Neural cell (in vitro differentiated cells): ENCODE results near the gene RANBP3.

Experiments
- EP300 ChIP-seq: fragments of 450-650 bp; conservative IDR thresholded peaks from 2 replicates; pipeline ENCODE4 v1.6.1; 2014; ENCODE audit warnings: antibody characterized with exemption, mild to moderate bottlenecking, moderate library complexity; ENCODE audit not compliant: poor library complexity, severe bottlenecking
- EZH2 ChIP-seq: fragments of 200-600, 300-800 bp; shearing (Covaris generic), sonication (generic); IDR thresholded peaks from 2 replicates; pipeline ENCODE4 v1.6.1; 2014; ENCODE audit warnings: antibody characterized with exemption, low read length, borderline replicate concordance, mild to moderate bottlenecking; ENCODE audit not compliant: insufficient read depth, poor library complexity, severe bottlenecking
- MXI1 ChIP-seq: fragments of 450-650 bp; conservative IDR thresholded peaks from 2 replicates; pipeline ENCODE4 v1.6.1; 2014; ENCODE audit warnings: antibody characterized with exemption, mild to moderate bottlenecking; ENCODE audit not compliant: poor library complexity, severe bottlenecking
- POLR2AphosphoS5 ChIP-seq: IDR thresholded peaks from 2 replicates; pipeline ENCODE4 v1.6.1; 2012
- SMC3 ChIP-seq: fragments of 450-650 bp; conservative IDR thresholded peaks from 2 replicates; pipeline ENCODE4 v1.6.1; 2014; ENCODE audit warnings: antibody characterized with exemption, mild to moderate bottlenecking, moderate library complexity; ENCODE audit not compliant: poor library complexity
- TAF1 ChIP-seq: IDR thresholded peaks from 2 replicates; pipeline ENCODE4 v1.6.1; 2012; ENCODE audit warnings: low read depth
- TF ChIP-seq, protein P1 (sequence below): fragments of 450-650 bp; IDR thresholded peaks from 2 replicates; pipeline ENCODE4 v1.5.1; 2014; ENCODE audit warnings: antibody characterized with exemption, mild to moderate bottlenecking, moderate library complexity; ENCODE audit not compliant: poor library complexity, severe bottlenecking

DNA sequence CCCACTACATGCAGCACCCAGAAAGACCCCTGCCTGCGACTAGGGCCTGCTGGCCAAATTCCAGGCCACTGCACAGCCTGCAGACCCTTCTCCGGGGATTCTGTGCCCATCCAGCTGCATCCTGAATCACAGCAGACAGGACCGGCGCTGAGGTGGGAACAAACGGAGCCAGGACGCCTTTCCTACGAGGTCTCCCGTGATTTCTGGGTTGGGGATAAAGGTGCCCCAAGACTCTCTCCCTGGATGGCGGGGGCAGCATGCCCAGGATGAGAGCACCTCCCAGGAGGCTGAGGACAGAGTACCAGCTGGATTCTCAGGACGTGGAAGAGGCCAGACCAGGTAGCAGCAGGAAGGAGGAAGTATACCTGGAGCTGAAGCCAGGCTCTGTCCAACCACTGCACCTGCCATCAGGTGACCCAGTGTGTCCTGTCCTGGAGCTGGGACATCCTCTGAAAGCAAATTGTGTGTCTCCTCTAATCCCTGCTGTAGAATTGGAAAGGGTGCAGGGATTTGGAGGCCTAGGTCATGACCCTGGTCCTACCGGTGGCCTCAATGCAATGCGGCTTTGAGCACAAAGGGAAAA is 104.2 kb downstream of the RANBP3 start:
- TF ChIP-seq TAF1 (no peak), MXI1 (no peak), POLR2AphosphoS5 (no peak), EZH2 (no peak), SMC3 (no peak), EP300 (no peak)
- TF ChIP-seq, protein P1, sequence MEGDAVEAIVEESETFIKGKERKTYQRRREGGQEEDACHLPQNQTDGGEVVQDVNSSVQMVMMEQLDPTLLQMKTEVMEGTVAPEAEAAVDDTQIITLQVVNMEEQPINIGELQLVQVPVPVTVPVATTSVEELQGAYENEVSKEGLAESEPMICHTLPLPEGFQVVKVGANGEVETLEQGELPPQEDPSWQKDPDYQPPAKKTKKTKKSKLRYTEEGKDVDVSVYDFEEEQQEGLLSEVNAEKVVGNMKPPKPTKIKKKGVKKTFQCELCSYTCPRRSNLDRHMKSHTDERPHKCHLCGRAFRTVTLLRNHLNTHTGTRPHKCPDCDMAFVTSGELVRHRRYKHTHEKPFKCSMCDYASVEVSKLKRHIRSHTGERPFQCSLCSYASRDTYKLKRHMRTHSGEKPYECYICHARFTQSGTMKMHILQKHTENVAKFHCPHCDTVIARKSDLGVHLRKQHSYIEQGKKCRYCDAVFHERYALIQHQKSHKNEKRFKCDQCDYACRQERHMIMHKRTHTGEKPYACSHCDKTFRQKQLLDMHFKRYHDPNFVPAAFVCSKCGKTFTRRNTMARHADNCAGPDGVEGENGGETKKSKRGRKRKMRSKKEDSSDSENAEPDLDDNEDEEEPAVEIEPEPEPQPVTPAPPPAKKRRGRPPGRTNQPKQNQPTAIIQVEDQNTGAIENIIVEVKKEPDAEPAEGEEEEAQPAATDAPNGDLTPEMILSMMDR = no peak
